ENCODE data around the gene NNMT.

DNA sequence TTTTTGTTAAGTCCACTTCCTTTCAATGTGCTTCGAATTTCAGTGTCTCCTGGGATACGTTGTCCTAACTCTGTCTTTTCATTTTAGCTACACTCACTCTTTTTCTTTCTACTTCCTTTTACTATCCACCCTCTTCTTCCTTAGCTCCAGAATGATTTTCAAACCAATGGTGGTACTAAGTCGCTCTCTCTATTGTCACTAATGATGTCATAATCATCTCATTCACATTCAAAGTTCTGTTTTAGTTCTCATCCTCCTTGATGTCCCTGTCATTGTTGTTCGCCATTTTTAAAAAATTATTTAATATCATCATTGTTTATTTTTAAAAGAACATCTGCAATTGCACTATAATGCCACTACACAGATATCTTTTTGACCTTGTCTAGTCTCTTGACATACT, 47.3 kb downstream of the NNMT start:
- TF ChIP-seq YY1 (IDR thresholded peaks at IDR 0.05; ENCODE audit: borderline replicate concordance in 1 of 3, control insufficient read depth in 1 of 3, extremely low read depth in 1 of 3, insufficient read depth in 3 of 3, insufficient read length in 1 of 3, insufficient replicate concordance in 2 of 3, low read depth in 1 of 3, low read length in 2 of 3) (no peak), DACH1 (IDR thresholded peaks at IDR 0.05; ENCODE audit: partially characterized antibody) (no peak), ZNF780A (CRISPR knock-in tag; IDR thresholded peaks at IDR 0.05) (no peak), BRCA1 (IDR thresholded peaks at IDR 0.05) (no peak), BRCA1 (CRISPR knock-in tag; IDR thresholded peaks at IDR 0.05) (no peak), POLR2AphosphoS5 (IDR thresholded peaks at IDR 0.05; ENCODE audit: control insufficient read depth, insufficient read depth, low read depth, low read length) (no peak)

Measured in K562 (cell line).